Endothelial cell of umbilical vein (primary cell): ENCODE data around the gene PVRIG. TPM values are rescaled to one million over a fixed set of nuclear protein-coding genes. Genes with fewer than 3 reads are reported as not detected.

ENCODE experiments used
- BruUV-seq: library from RNA; stranded (reverse); fragments of 400-500 nt; replicated peaks from 2 replicates; lab custom pipeline; 2021; lab: Mats Ljungman, UMichigan
- CTCF ChIA-PET: fragments of 300-600, 350-600 bp; sonication (Branson Sonifier 250); formaldehyde crosslinking; loops from one replicate; lab custom pipeline; 2021; ENCODE audit warnings: antibody characterized with exemption, inconsistent platforms; lab: Charles Lee
- POLR2A ChIA-PET: fragments of 300-600, 350-600 bp; sonication (Branson Sonifier 250); formaldehyde crosslinking; loops from one replicate; lab custom pipeline; 2021; ENCODE audit warnings: antibody characterized with exemption, inconsistent platforms; lab: Charles Lee
- DNase-seq: peaks from one replicate; pipeline ENCODE4 v3.0.0-alpha.2; 2011; ENCODE audit warnings: low read depth, low spot score
- FAIRE-seq: peaks from 2 replicates; lab custom pipeline; 2011; peaks lifted over from hg19 to GRCh38; lab: Jason Lieb, UNC
- H2AFZ ChIP-seq: 2 replicates; pipeline ENCODE4 v1.6.0; 2012; ENCODE audit warnings: low read depth, low read length, control low read depth, inconsistent platforms
- H3K27ac ChIP-seq: 2 replicates; pipeline ENCODE4 v1.5.1; 2011; ENCODE audit warnings: low read depth, mild to moderate bottlenecking, control low read depth, low read length, moderate library complexity; ENCODE audit not compliant: insufficient read depth
- H3K27me3 ChIP-seq, 2 experiments: 2 replicates each; pipeline versions ENCODE4 v1.6.0 to v1.6.1; 2011; ENCODE audit warnings: low read length in 2 of 2, mixed read lengths in 1 of 2; ENCODE audit not compliant: control insufficient read depth in 2 of 2, insufficient read depth in 2 of 2
- H3K36me3 ChIP-seq, 2 experiments: 2 replicates in 1 of 2; 3 replicates in 1 of 2; pipeline ENCODE4 v1.5.1; 2011; ENCODE audit warnings: low read length in 2 of 2, mild to moderate bottlenecking in 1 of 2, moderate library complexity in 1 of 2; ENCODE audit not compliant: control insufficient read depth in 2 of 2, insufficient read depth in 2 of 2; ENCODE audit errors: extremely low read depth in 1 of 2
- H3K4me1 ChIP-seq: 3 replicates; pipeline ENCODE4 v1.5.1; 2011; ENCODE audit warnings: mild to moderate bottlenecking, low read length; ENCODE audit not compliant: control insufficient read depth, insufficient read depth; ENCODE audit errors: extremely low read depth
- H3K4me2 ChIP-seq: 2 replicates; pipeline ENCODE4 v1.6.1; 2011; ENCODE audit warnings: low read length, control low read depth, mixed read lengths; ENCODE audit not compliant: insufficient read depth
- H3K4me3 ChIP-seq, 3 experiments: fragments of 200-600 bp in 1 of 3; sonication (generic), shearing (Covaris generic) in 1 of 3; replicated peaks in 1 of 3; 2 replicates each; pipeline ENCODE4 v1.5.1; 2011 to 2016; ENCODE audit warnings: control low read depth in 3 of 3, low read length in 3 of 3, mild to moderate bottlenecking in 2 of 3, inconsistent platforms in 1 of 3, low read depth in 1 of 3, moderate library complexity in 1 of 3; ENCODE audit not compliant: insufficient read depth in 1 of 3
- H3K79me2 ChIP-seq: 2 replicates; pipeline ENCODE4 v1.6.0; 2012; ENCODE audit warnings: low read length, inconsistent platforms; ENCODE audit not compliant: control insufficient read depth, insufficient read depth
- H3K9ac ChIP-seq: replicated peaks from 2 replicates; pipeline ENCODE3; 2011; ENCODE audit warnings: low read length, control low read depth; ENCODE audit not compliant: insufficient read depth; ENCODE audit errors: extremely low read depth
- H3K9me1 ChIP-seq: replicated peaks from 3 replicates; pipeline ENCODE4 v1.6.0; 2011; ENCODE audit warnings: mild to moderate bottlenecking, low read length; ENCODE audit not compliant: control insufficient read depth, insufficient read depth; ENCODE audit errors: extremely low read depth
- H3K9me3 ChIP-seq: replicated peaks from 2 replicates; pipeline ENCODE4 v1.5.1; 2012; ENCODE audit warnings: low read length, inconsistent platforms; ENCODE audit not compliant: control insufficient read depth, insufficient read depth
- H4K20me1 ChIP-seq: replicated peaks from 2 replicates; pipeline ENCODE3; 2011; ENCODE audit warnings: mild to moderate bottlenecking, low read length; ENCODE audit not compliant: control insufficient read depth, insufficient read depth; ENCODE audit errors: extremely low read depth
- CTCF ChIP-seq, 2 donors: IDR thresholded peaks; 1 replicate in 1 of 2; 2 replicates in 1 of 2; pipeline ENCODE4 v1.5.1; 2011; ENCODE audit warnings: low read length in 2 of 2, mild to moderate bottlenecking in 2 of 2, moderate library complexity in 2 of 2, control low read depth in 1 of 2, inconsistent platforms in 1 of 2, low read depth in 1 of 2; ENCODE audit not compliant: insufficient read depth in 1 of 2; ENCODE audit errors: extremely low read depth in 1 of 2
- EZH2 ChIP-seq: IDR thresholded peaks from 2 replicates; pipeline ENCODE4 v1.6.1; 2012; ENCODE audit warnings: borderline replicate concordance, low read depth, mild to moderate bottlenecking, moderate library complexity, low read length, inconsistent platforms; ENCODE audit not compliant: severe bottlenecking
- FOS ChIP-seq: IDR thresholded peaks from 2 replicates; pipeline ENCODE4 v1.6.1; 2011; ENCODE audit warnings: mild to moderate bottlenecking, low read length, moderate library complexity, borderline replicate concordance; ENCODE audit not compliant: insufficient read depth
- GATA2 ChIP-seq: IDR thresholded peaks from 2 replicates; pipeline ENCODE4 v1.7.0; 2011; ENCODE audit warnings: low read depth, mild to moderate bottlenecking, moderate library complexity, mixed read lengths, low read length; ENCODE audit not compliant: insufficient read length, insufficient read depth
- JUN ChIP-seq: IDR thresholded peaks from 2 replicates; pipeline ENCODE4 v1.6.1; 2011; ENCODE audit warnings: borderline replicate concordance, low read depth; ENCODE audit not compliant: insufficient read length, insufficient read depth
- MAX ChIP-seq: IDR thresholded peaks from 2 replicates; pipeline ENCODE4 v1.6.1; 2011; ENCODE audit not compliant: insufficient read depth, insufficient read length
- MYC ChIP-seq: IDR thresholded peaks from one replicate; pipeline ENCODE4 v1.6.1; 2011; ENCODE audit warnings: mild to moderate bottlenecking, low read depth, low read length
- POLR2A ChIP-seq: IDR thresholded peaks from 2 replicates; pipeline ENCODE4 v1.6.1; 2012; ENCODE audit warnings: low read depth, mild to moderate bottlenecking, control low read depth, low read length
- POLR2AphosphoS5 ChIP-seq: IDR thresholded peaks from 2 replicates; pipeline ENCODE4 v1.6.1; 2012; ENCODE audit warnings: low read depth, mild to moderate bottlenecking, control low read depth, low read length, moderate library complexity; ENCODE audit not compliant: insufficient read depth
- dilution Hi-C: fragments of 300-500 bp; cut with MboI; formaldehyde crosslinking; loops from one replicate; pipeline ENCODE4 v1.15.0; 2019; ENCODE audit warnings: low sequenced_read_pairs; ENCODE audit not compliant: extremely low pct_ligation_motif_present
- intact Hi-C: fragments of 100-400 bp; cut with micrococcal nuclease; formaldehyde crosslinking; loops from one replicate; pipeline ENCODE4 v1.10.0; 2022
- polyA plus RNA-seq, 4 experiments: library from polyadenylated mRNA; depleted of rRNA in 3 of 4; stranded (reverse) in 3 of 4; unstranded in 1 of 4; fragments of >200 nt; gene quantifications; 2 replicates each; pipeline versions ENCODE4 v1.2.1 to v1.2.3, GENCODE V29; 2011 to 2012; ENCODE audit warnings: missing spikeins in 1 of 4
- total RNA-seq: library from RNA; stranded (reverse); gene quantifications from 2 replicates; pipeline ENCODE4 v1.2.3, GENCODE V29; 2021

Gene PVRIG
- total and polyA plus RNA-seq, 2 donors (not counting 3 experiments of a cell fraction or from before 2014, with no cell fraction given), result 0.80 TPM; not detected in 1

- Histone ChIP-seq H2AFZ (no peak overlapping the region), H3K4me1 (no peaks in the 10 kb centered on the region), H3K79me2 (no peaks in the 10 kb centered on the region), H3K27ac (no peak overlapping the region), H3K4me2 (no peak overlapping the region), H3K9me3 (no peaks in the 10 kb centered on the region), H3K27me3 (peaks cover 14 to 22% of the 10 kb centered on the region in 2 experiments), H4K20me1 (no peaks in the 10 kb centered on the region), H3K9ac (no peak overlapping the region), H3K4me3 (no peak overlapping the region), H3K36me3 (no peaks in the 10 kb centered on the region), H3K9me1 (no peaks in the 10 kb centered on the region)
- ChIA-PET CTCF (interaction anchor here (2.6 to 2.9 kb wide), 3 partner anchors 22 to 81 kb away, joined by 7 to 14 read pairs (median 13); no protein-coding TSS in a partner anchor), POLR2A (interaction anchor here (0.6 kb wide), 1 partner anchor 34 kb away, joined by 3 read pairs; the partner anchor contains the start of genes GPC2 and STAG3)
- intact Hi-C loops, result loop anchor here (2.0 kb wide), 1 partner anchor 221 kb away; no protein-coding TSS in a partner anchor
- no peak for DNase-seq
- no TSS peak for BruUV-seq
- no peak for FAIRE-seq
- TF ChIP-seq POLR2A (no peak), POLR2AphosphoS5 (no peak), MAX (no peak), GATA2 (no peak), CTCF (IDR thresholded peaks at IDR 0.05; ENCODE audit: extremely low read depth in 1 of 2, insufficient read depth in 1 of 2, low read depth in 1 of 2, low read length in 2 of 2) (no peak), JUN (no peak), MYC (no peak), FOS (no peak), EZH2 (no peak)
- dilution Hi-C loops, result no loop called here
These were observed 8.4 kb upstream of the PVRIG start for GRCh38 chr7:100211342-100211780.
